GM19455 (cell line): ENCODE data around the gene EFCAB6.

Experiments used
- ATAC-seq: cut with Tn5 transposase; IDR thresholded peaks from one replicate; pipeline ENCODE4 v1.9.1; 2021; ENCODE audit not compliant: unreplicated experiment

The EFCAB6 gene

DNA sequence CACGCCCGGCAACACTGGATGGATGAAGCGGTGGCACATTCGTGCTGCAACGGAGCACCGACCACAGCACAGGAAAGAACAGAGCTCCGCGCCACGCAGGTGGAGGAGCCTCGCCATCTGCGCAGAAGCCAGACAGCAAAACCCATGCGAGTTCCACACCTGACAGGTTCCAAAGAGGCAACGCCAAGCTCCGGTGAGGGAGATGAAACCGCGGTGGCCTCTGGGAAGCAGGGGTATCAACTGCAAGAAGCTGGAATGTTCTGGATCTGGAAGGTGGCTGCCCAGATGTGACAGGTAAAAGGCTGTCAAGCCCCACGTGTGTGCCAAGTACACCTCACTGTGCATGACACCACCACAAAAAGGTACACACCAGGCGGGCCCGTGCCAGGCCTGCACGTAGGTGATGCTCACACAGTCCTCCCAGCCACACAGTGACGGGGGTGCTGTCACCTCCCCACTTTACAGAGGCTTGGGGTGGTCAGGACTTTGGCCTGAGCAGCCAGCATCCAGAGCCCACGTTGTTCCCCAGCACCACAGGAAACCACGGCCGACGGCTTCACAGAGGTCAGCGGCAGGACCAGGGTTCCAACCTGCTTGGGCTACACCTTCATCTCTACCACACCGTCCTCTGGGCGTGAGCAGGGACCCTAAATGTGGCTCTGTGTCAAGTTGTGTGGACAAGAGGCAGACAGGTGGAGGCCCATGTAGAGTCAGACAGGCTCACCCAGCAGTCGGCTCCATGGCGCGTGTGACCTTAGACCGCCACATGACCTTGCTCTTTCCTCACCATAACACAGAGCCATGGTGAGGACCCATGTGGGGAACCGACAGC is 19.7 kb upstream of the EFCAB6 start:
- no peak for ATAC-seq

DNA sequence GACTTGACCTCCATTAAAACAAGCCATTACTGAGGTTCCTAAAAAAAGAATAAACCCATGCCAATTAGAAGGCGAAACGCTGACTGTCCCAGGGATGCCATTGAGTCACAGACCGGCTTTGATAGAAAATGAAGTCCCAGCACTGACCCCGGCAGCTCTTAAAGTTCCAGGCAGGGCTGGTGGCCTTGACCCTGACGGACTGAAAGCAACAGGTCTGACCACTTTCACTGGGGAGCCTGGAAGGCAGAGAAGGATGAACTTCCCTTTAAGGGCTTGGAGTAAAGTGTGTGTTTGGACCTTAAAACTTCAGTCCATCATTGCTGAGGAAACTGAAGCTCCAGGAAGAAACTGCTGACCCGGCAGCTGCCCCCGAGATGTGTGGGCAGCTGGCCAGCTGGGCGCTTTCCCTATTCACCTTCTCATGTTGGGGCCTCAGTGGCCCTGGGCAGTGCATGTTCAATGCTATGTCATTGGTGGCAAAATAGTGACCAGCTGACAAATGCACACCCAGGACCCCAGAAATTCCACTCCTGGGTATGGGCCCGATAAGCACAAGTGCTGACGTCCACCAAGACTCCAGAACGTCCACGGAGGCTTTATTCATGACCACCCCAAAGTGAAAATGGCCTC is 18.9 kb upstream of the EFCAB6 start:
- no peak for ATAC-seq

DNA sequence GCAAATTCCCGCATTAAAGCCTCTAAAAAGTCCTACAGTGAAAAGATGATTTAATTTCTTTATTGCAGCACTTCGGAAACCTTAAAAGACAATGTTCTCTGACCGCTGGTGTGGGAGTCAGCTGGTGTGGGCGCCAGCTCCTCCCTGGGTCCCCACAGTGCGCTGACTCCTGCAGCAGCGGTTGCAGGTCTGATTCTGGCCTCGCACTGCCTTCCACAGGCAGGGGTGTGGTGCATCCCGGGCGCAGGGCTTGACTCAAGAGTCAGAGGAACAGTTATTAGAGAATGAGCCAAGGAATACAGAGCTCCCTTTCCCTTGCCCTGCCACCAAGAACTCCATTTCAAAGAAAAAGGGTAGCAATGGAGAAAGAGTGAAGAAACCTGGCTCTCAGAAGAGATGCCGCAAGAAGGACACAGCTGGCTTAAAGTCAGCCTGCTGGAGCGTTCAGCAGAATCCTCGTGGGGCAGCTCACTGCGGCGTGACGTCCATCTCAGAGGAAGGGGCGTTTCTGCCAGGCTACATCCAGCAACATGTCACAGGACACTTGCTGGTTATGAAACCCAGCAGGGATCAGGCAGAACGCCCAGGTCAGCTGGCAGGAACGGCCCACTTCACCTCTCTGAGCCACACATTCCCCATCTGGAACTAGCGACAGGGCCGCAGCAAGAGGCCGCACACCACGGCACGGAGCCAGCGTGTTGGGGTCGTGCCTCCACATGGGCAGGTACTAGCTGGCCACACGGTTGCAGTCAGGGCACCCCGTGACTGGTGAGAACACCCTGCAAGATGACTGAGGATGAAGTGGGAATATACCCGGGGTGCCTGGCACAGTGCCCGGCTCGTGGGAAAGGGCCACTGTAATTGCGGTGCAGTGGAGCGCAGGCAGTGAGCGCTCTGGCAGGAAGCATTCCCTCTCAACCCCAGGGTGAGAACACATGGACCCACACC is 18.1 kb upstream of the EFCAB6 start:
- ATAC-seq, result no peak

DNA sequence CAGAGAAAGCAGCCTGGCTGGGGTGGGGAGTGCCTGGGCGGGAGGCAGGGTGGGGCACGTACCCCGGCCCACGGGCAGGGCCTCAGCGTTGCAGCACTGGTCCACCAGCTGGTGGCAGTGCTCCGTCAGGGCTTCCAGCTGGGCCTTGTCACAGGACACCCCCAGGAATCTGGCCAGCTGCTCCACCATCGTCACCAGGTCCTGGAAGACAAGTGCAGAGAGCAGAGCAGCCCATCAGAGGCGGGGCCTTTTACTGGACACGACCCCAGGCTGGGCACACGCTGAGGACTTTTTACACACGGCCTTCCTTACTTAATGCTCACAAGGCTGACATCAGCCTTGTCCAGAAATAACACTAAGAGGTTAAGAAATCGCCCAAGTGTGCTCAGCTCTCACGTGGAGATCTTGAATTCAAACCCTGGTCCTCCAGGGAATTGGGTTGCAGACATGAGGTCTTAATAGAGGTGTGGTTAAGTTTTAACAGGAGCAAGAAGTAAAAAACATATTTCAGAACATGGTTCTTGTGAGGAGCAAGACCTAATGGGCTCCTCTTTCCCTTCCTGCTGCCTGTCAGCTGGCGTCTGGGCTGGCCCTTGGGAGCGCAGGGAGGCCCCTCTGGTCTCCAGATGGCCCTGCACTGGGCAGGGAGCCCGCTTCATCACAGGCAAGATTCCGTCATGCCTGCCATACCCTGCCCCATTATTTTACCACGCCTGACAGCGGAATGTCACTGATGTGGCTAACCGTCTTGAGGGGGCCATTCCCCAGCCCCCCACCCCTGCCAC is 17.1 kb upstream of the EFCAB6 start:
- no peak for ATAC-seq

DNA sequence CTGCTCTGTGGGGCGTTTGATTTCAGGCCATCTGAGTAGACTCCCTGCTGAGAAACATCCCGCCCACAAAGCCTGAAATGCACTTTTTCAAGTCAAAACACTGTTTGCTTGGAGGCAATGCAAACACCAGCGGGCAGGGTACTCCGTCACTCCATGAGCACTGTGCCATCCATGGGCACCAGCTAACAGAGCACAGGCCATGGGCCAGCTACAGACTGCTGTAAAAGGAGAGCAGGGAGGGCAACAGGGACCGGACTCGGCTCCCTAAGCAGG is 16.6 kb upstream of the EFCAB6 start:
- no peak for ATAC-seq

DNA sequence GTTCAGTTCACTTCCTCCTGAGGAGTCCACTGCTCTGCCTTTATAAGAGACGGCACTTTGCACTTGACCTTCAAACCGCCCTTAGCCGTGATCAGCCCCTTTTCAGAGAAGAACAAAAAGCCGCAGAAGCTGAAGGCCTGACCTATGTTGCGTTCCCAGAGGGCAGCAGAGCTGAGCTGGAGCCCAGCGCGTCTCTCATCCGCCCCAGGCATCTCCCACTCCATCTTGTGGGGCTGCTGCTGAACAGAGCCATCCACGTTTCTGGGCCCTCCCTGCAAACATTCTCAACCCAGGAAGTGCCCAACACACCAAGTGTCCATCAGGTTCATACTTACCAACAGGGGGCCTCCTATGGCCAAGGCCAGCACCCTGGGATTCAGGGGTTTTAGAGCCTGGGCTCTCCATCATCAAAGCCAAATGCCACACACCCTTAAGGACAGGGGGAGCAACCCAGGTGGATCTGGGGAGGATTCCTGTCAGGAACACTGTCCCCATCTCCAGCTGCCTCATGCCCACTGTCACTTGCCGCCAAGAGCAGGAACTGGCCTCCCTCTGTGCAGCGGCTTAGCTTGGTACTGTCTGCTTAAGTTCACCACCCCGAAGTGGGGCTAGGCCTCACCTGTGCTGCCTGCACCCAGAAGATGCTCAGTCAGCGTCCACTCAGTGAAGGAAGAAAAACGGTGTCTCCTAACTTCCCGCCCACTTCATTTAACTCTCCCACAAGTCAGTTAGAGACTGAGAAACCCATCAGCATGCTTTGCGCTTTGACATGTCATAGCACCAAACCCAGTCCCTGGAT is 16.0 kb upstream of the EFCAB6 start:
- ATAC-seq, result no peak

DNA sequence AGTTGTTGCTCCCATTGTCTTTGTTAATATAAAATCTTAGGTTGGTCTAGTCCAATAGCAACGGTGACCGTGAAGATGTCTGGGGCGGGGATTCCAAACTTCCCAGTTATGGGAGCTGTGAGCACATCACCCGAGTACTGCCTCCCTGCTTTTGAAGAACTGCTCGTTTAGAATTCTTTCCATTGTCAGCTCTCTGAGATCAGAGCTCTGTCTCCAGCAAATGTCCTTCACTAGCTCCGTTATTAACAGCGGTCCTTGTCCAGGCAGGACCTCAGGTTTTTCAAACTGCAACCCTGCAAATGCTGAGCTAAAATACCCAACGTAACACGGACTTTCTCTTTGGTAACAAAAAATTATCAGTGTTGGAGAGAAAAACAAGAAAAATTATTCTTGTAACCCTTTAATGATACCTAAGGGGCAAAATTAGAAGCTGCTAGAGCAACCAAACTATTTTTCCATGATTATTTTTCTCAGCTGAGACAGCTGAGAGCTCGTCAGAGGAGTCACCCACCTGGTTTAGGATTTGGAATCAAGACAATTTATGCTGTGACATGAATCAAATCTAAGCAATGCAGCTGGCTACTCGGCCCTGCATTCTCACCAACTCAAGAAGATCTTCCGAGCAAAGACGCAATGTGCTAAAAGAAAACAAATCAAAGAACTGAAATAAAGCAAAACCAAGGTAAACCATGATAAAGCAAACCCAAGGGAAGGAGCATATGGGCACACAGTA is 15.1 kb upstream of the EFCAB6 start:
- no peak for ATAC-seq

DNA sequence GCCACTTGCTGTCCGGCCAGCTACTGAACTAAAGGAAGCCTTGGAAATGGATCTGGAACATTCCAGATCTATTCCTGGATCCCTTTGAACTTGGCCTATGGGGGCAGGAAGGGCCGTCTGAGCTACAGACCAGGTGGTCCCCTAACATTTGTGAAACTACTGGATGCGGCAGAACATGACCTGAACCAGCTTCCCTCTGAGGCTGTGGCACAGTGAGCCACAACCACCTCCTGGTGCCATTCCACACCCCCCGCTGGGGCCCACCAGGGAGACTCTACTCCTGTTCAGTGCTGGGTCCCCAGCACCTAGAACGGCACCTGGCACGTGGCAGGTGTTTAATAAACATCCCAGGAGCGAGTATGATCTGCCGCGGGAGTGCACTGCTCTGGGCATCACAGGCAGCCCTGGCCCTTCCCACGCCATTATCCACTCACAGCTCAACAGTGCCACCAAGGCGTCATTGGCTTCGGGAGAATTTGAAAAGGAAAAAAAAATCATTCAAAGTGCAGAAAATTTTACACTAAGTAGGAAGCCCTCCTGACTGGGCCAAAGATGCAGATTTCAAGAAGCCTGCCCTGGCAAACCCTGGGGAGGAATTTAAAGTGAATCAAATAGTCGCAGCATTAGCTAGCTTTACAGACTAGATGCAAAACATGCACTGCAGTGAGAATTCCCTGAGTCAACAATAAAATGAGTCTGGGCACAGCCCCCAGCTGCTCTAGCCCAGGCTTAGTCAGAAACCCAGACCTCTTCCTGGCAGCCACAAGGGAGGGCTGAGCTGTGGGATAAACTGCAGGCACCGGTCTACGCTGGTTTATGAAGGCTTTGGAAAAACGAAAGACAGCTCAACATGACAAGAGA is 14.3 kb upstream of the EFCAB6 start:
- no peak for ATAC-seq

DNA sequence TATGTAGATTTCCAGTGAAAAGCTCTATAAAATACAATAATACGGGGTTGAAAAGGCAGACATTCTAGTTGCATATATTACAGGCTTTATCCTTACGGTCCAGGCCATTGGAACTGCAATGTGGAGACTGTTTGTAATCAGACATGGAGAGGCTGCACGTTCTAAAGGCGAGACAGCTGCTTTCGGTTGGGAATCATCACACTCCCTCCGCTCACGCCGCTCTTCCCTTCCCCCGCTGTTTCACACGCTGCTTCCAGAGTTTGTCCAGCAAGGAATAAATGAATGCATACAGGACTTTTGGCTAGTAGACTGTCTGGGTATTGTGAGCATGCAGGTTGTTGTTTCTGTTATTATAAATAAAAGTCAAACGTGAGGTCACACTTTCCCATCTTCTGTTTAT is 13.5 kb upstream of the EFCAB6 start:
- no peak for ATAC-seq

DNA sequence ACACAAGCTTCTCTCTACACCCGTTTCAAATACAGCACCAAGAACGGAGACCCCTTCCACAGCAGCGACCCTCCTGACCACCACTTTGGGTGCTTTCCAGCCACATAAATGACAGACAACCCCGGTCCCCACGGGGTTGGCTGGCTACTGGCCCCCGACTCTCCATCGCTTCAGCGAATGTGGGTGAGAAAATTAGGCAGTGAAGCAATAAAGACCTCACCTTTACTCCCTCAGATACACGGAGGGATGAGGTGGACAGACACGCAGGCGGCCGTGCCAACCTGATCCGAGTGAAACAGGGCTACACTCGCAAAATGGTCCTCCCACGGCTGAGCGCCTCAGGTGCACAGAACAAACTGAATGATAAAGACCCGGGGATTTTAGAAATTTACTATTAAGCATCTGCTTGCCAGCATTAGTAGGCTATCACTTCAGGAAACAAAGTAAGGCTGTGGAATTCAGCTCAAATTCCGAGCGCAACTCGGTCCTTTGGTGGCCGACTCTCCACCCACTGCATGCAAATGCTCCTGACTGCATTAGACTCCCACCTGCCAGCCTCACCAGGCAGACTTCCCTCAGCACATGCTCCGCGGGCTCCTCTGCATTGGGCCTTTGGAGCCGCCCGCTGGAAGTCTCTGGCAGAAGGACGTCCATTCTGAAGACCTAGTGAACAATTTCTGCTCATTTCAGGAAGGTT is 12.8 kb upstream of the EFCAB6 start:
- no peak for ATAC-seq

DNA sequence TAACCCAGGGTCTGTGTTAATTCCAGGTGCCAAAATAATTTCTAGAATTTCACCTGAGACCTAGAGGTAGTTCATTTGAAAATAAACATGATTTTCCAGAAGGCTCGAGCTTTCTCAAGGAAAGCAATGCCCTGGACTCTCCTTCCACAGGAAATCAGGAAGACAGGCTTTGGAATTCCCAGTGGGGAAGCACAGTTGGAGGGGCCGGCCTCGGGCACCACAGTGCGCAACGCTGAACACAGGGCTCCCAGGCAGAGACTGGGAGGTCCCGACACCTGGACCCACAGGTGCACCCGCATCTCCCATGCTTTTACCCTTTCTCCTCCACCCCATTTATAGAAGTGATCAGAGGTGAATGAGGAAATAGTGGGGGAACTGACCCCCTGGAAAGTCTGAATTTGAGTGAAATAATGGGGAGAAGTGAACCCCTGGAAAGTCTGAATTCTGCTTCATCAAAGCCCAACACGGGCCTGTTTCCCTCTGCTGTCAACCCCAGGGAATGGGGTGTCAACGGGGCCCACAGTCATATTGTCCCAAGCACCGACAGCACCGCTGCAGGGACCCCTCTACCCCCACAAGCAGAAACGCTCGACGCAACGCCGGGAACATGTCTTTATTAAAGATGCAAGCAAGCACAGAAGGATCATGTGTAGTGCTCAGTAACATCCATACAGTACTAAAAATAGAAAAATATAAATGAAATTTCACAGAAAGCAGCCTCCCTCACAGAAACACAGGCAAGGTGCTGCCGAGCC is 12.0 kb upstream of the EFCAB6 start:
- ATAC-seq, result no peak

DNA sequence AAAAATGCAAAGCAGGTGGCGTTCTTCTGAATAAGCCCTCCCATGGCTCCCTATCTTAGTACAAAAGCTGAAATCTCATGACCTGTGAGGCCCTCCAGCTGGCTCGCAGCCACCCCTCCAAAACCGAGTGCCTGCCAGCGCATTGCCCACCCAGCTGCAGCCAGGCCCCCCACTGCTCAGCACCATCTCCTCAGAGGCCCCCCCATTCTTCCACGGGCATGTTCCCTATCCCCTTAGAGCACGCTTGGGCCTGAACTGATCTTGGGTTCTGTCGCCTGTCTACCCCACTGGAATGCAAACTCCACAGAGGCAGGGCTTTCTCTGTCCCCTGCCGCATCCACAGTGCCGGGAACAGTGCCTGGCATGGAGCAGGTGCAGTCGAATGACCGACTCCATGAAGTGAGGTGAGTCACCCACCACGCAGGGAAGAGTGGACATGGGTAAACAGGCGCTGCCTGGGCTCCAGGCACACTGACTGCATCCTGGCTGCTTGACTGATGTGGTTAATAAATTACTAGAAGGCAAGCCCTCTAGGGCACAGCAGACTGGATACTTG is 11.3 kb upstream of the EFCAB6 start:
- ATAC-seq, result no peak

DNA sequence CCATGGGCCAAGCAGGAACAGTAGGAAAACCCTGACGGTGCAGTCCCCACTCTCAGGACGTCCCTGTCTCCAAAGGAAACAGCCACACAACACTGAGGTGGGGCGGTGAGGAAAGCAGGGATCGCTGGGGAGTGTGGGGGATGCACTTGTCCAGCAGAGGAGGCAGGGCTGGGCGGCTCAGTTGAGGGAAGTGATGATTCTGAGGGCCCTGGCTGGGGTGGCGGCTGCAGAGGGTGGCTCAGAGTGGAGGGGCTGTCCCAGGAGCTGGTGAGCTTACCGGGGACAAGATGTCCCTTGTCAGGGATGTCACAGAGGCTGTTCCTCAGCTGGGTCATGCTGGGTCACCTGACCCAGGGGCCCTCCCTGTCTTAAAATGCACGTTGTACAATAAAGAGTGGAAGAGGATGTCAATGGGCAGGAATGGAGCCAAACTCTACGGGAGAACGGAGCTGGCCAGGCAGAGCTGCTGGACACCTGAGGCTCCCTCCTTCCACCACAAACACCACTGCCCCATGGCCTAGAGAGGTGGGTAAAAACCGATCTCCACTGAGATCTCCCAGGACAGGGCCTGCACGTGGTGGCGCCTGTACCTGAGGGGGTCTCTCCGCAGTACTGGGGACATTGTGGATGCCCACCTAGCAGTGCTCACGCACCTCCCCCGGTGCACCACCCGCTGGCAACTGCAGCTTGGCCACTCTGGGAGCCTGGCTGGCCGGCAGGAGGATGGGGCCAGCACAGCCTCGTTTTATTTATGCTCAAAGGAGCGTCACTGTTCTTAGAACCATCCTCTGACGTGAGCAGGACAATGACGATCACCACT is 9.7 kb upstream of the EFCAB6 start:
- no peak for ATAC-seq

DNA sequence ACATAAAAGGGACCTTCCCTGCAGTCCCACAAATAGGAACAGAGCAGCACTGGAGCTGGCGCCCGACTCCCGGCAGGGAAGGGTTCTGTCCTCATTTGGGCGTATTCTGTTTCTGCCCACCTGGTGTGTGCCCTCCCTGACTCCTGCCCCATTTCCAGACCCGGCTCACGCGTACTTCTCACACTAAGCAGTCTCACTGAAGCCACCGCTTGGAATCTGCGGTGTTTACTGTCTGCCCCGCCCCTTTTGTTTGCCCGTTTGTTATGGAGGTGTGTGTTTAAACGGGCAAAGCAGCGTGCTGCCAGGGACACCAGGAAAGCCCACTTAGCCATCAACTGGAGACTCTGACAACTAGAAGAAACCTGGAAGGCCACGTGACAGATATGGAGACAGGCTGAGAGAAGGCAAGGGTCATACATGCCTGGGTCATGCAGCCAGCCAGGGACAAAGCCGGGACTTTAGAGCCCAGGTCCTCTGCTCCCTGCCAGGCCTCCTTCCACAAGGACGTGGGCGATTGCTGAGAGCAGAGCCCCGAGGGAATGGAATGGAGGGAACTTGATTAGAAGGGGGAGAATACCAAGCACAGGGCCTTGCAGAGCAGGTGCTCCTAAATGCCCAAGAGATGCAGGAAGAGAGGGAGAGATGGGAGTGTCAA is 8.7 kb upstream of the EFCAB6 start:
- no peak for ATAC-seq

DNA sequence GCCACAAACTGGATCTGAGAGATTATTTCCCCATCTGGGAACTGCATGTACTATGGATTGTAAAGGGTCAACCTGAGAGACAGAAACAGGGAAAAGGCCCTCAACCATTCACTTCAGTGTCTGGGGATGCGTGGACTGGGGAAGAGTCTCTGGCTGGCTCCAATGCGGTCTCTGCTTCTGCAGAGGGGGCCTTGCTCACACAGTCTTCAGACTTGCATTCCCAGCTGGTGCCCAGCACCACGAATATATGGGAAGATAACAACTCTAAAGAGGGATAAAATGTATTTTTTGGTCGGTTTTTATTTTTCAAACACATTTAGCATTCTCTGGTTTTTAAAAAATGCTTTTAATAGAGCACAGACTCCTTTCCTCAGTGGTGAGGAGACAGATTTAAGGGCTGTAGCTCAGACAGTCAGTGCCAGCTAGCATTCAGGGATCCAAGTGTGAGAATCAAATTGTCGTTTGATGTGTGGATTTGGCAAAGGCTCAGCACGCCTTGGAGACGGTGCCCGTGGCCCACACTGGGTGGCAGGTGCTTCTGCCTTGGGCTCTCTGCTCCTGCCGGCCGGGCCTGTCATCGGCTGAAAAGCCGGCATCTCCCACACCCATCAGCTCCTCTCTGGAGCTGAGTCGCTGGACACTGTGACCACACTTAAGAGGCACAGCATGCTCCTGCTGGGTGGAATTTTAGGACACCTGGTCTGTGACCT is 8.0 kb upstream of the EFCAB6 start:
- ATAC-seq, result no peak
